DMS153 (cell line): ENCODE results near the gene KIR3DL2.
"Not testable (repeated sequence)": the region's sequence is repeated elsewhere in the genome, so short reads cannot be mapped to it uniquely, and the experiment has no call there.

ENCODE experiments used
- DNase-seq: peaks from one replicate; lab custom pipeline; 2025; lab: John Stamatoyannopoulos, UW

Gene KIR3DL2

GRCh38 chr19:54850061-54850640 is at the start of gene KIR3DL2:
Gene KIR3DL2, plus strand, starts transcription at chr19:54850443. Its CDS starts 33 bp downstream, at chr19:54850476.
- DNase-seq = not testable (repeated sequence)

DNA sequence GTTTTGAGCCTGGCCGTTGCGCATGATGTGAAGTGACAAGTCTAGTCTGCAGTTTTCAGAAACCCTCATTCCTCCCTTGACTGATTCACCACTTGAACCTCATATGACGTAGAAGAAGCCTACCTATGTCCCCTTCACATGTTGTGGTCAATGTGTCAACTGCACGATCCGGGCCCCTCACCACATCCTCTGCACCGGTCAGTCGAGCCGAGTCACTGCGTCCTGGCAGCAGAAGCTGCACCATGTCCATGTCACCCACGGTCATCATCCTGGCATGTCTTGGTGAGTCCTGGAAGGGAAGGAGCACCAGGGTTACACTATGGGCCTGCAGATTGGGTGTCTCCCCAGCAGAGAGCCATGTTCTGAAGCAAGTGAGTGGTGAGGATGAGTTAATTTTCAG is 46.8 kb upstream of the KIR3DL2 start, which contains the start of gene KIR2DL4:
Gene KIR2DL4 (plus strand): TSS at position 201 of the 400 bp plus-strand sequence. CDS start 42 bp downstream, at position 243.
- no peak for DNase-seq

GRCh38 chr19:54804101-54804500 is 46.1 kb upstream of the KIR3DL2 start:
- no peak for DNase-seq

DNA sequence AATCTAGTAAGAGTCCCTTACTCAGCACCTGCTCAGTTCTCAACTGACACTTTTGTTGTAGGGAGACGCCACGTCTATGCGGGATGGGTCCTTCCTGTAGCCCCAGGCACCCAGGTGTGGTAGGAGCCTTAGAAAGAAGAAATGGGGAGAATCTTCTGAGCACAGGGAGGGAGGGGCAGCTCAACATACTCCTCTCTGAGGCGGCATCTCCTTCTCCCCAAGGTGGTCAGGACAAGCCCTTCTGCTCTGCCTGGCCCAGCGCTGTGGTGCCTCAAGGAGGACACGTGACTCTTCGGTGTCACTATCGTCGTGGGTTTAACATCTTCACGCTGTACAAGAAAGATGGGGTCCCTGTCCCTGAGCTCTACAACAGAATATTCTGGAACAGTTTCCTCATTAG is 45.7 kb upstream of the KIR3DL2 start:
- no peak for DNase-seq

DNA sequence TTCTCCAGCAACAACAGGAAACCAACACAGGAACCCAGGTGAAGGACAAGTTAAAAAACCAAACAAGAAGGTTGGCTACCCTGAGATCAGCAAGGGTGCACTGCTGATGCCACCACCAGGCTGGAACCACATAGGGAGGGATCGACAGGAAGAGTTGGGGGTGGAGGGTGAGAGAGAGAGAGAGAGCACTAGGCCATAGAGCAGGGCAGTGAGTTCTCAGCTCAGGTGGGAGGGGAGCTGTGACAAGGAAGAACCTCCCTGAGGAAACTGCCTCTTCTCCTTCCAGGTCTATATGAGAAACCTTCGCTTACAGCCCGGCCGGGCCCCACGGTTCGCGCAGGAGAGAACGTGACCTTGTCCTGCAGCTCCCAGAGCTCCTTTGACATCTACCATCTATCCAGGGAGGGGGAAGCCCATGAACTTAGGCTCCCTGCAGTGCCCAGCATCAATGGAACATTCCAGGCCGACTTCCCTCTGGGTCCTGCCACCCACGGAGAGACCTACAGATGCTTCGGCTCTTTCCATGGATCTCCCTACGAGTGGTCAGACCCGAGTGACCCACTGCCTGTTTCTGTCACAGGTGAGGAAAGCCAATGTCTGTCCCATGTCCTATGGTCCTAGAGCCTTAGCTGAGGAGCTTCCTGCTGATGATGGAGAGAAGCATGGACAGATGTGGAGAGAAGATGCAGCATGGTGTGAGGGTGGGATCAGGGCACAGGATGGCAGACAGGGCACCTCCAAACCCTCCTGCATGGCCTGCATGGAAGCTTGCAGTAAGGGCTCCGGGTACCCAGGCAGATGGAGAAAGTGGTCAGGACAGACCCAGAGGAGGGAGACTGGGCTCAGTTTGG is 44.4 kb upstream of the KIR3DL2 start:
- no peak for DNase-seq

GRCh38 chr19:54806516-54806838 is 43.8 kb upstream of the KIR3DL2 start:
- no peak for DNase-seq

GRCh38 chr19:54814571-54814970 is 35.7 kb upstream of the KIR3DL2 start:
- not testable (repeated sequence) for DNase-seq

DNA sequence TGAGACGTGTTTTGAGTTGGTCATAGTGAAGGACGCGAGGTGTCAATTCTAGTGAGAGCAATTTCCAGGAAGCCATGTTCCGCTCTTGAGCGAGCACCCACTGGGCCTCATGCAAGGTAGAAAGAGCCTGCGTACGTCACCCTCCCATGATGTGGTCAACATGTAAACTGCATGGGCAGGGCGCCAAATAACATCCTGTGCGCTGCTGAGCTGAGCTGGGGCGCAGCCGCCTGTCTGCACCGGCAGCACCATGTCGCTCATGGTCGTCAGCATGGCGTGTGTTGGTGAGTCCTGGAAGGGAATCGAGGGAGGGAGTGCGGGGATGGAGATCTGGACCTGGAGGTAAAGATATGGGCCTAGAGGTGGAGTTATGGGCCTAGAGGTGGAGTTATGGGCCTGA is 34.0 kb upstream of the KIR3DL2 start, which contains the start of gene KIR3DL1:
Gene KIR3DL1 (plus strand): TSS at position 218 of the 400 bp plus-strand sequence.
- DNase-seq = not testable (repeated sequence)

- DNase-seq = no peak
These were observed 32.3 kb upstream of the KIR3DL2 start for GRCh38 chr19:54817670-54818536.

- DNase-seq = not testable (repeated sequence)
These were observed 25.8 kb upstream of the KIR3DL2 start for GRCh38 chr19:54824416-54824815.

GRCh38 chr19:54825326-54825725 is 24.9 kb upstream of the KIR3DL2 start:
- DNase-seq = not testable (repeated sequence)

DNA sequence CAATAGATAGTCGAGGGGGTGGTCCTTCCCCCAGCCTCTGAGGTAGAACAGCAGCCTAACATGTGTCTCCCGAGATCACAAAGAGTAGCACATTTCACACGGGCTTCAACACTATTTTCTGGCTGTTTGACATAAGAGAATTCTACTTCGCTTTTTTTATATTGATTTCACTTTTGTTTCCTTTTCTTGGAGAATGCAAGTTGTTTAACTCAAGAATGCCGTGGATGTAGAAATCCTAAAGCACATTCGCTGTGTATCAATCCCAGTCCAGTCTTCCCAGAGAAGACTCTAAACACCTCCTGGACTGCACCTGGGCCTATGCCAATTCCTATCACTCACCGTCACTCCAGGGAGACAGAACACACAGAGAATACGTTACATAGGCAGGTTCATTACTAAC is 22.2 kb upstream of the KIR3DL2 start:
- DNase-seq = not testable (repeated sequence)

GRCh38 chr19:54832496-54832895 is 17.7 kb upstream of the KIR3DL2 start, which contains the start of gene KIR2DS4:
Gene KIR2DS4, plus strand, starts transcription at chr19:54832676.
- not testable (repeated sequence) for DNase-seq

- not testable (repeated sequence) for DNase-seq
These were observed 15.1 kb upstream of the KIR3DL2 start for GRCh38 chr19:54835126-54835525.

GRCh38 chr19:54837522-54837921 is 12.7 kb upstream of the KIR3DL2 start:
- DNase-seq = not testable (repeated sequence)

GRCh38 chr19:54843171-54843570 is 7.1 kb upstream of the KIR3DL2 start:
- DNase-seq = not testable (repeated sequence)

DNA sequence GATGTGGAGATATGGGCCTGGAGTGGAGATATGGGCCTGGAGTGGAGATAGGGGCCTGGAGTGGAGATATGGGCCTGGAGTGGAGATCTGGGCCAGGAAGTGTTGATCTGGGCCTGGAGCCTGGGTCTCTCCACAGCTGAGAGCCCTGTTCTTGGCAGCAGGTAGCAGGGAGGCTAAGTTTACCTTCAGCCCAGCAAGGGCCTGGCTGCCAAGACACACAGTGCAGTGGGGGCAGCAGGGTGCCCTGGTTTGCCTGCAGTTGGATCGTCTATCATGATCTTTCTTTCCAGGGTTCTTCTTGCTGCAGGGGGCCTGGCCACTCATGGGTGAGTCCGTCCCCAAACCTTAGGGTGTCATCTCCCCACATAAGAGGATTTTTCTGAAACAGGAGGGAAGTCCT is 687 bp downstream of the KIR3DL2 start:
- no peak for DNase-seq

- no peak for DNase-seq
These were observed 1.1 kb downstream of the KIR3DL2 start for GRCh38 chr19:54851353-54851752.

DNA sequence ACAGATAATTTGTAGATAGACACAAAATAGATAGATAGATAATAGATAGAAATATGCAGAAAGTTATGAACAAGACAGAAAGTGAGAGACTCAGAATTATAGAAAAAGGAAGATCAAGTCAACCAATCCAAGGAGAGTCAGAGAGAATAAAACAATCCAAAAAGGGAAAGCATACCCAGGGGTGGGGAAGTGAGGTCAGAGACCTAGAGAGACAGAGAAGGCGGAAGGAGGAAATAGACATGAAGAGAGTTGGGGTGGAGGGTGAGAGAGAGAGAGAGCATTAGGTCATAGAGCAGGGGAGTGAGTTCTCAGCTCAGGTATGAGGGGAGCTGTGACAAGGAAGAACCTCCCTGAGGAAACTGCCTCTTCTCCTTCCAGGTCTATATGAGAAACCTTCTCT is 5.0 kb downstream of the KIR3DL2 start:
- not testable (repeated sequence) for DNase-seq

GRCh38 chr19:54858476-54858875 is 8.2 kb downstream of the KIR3DL2 start:
- DNase-seq = not testable (repeated sequence)

DNA sequence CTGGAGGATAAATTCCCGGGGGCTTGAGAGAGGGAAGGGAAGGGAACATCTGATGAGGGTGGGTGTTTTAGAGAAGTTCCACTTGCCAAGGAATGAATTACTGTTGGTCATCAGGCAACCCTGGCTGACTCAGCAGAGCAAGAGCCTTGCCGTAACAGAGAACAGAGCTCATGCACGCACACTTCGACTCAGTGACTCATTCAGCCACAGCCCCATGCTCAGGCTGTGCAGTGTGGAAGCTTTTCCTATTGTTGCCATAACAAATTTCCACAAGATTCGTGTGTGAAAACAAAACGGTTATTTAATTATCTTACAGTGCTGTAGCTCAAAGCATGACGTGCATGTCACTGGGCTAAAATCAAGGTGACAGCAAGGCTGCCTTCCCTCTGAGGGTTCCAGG is 9.2 kb downstream of the KIR3DL2 start:
- not testable (repeated sequence) for DNase-seq

DNA sequence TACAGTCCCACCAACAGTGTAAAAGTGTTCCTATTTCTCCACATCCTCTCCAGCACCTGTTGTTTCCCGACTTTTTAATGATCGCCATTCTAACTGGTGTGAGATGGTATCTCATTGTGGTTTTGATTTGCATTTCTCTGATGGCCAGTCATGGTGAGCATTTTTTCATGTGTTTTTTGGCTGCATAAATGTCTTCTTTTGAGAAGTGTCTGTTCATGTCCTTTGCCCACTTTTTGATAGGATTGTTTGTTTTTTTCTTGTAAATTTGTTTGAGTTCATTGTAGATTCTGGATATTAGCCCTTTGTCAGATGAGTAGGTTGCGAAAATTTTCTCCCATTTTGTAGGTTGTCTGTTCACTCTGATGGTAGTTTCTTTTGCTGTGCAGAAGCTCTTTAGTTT is 13.2 kb downstream of the KIR3DL2 start:
- DNase-seq = not testable (repeated sequence)
